Measurements from ENCODE around the gene USP19.
A peak's percentile ranks its signal among the peaks of the same experiment; 100 is the strongest.

The USP19 gene

DNA sequence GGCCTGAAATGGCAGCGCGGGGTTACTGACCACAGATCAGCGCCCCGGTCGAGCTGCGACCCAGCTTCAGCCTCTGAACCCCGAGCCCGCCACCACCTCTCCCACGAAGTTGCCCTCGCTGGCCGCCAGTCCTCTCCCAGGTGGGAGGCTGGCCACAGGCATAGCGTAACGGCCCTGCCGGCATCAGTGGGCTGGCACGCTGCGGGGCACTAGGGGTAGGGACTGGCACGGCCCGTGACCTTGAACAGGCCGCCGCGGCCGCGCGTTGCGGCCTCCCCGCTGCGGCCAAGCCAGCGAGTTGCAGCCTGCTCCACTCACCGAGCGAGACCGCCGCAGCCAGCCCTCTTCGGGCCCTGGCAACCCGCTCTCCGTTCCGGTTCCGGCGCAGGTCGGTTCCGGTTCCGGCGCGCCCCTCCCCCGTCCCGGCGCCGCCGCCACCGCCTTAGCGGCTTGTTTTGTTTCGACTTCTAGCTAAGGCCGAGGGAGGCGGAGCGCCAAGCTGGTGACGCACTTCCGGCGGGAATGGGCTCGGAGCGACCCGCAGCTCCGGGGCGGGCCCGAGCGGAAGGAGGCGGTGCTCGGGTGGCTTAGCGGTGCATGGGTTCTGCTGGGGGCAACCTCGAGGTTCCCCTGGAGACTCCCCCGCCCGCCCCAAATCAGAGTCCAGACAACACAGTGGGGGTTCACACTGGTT lies at the start of gene USP19:
TSS of gene USP19 (minus strand) at position 386 of the 694 bp plus-strand sequence. CDS start 1,678 bp downstream, outside the sequence.
- peak; percentile 88 for DNase-seq (ENCODE audit: low read depth)

GRCh38 chr3:49166752-49167556 lies 46.3 kb upstream of the USP19 start:
- no peak for DNase-seq (ENCODE audit: low read depth)

DNA sequence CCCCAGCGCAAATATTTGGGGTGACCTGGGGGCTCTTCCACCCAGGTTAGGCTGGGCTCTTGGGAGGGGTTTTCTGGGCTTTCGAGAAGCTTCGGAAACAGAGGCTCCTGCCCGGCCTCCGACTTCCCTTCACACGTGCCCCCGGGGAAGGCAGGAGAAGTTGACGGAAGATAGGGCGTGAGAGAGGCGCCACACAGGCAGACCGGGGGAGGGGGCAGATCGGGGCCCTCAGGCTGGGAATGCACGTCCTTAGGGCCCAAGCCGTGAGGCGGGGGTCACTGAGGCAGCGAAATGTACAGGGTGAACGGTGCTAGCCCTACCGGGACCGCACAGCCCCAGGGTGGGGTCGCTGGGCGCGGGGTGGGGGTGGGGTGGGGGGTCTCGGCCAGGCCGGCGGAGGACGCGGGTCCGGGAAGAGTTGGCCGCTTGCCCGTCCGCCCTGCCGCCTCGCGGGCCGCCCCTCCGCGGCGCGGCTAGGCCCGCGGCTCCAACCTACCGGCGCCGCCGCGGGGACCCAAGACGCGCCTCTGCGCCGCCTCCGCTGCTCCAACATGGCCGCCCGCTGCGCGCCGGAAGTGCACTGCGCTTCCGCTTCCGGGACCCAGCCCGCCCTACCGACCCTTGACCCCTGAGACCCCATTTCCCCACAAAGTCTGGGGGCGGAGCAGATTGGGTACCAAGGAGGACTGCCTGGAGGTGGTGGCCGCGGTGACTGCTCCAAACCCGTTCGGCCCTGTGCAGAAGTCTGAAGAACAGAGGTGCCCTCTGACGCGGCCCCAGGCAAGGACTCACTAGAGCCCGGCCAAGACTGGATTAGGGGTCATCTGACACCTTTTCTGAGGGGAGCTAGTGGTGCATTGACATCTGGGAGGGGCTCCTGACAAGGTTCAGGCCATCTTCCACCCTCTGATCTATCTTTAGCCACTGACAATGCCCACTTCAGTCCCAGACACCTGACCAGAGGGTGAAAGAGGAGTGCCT lies 45.4 kb upstream of the USP19 start, which contains the start of gene CCDC71:
TSS of gene CCDC71 (minus strand) at position 561 of the 981 bp plus-strand sequence. CDS start 2,123 bp downstream, outside the sequence.
- DNase-seq (ENCODE audit: low read depth): peak; percentile 65

GRCh38 chr3:49164983-49165720 lies 44.5 kb upstream of the USP19 start:
- no peak for DNase-seq (ENCODE audit: low read depth)

GRCh38 chr3:49163609-49164008 lies 43.0 kb upstream of the USP19 start:
- no peak for DNase-seq (ENCODE audit: low read depth)

DNA sequence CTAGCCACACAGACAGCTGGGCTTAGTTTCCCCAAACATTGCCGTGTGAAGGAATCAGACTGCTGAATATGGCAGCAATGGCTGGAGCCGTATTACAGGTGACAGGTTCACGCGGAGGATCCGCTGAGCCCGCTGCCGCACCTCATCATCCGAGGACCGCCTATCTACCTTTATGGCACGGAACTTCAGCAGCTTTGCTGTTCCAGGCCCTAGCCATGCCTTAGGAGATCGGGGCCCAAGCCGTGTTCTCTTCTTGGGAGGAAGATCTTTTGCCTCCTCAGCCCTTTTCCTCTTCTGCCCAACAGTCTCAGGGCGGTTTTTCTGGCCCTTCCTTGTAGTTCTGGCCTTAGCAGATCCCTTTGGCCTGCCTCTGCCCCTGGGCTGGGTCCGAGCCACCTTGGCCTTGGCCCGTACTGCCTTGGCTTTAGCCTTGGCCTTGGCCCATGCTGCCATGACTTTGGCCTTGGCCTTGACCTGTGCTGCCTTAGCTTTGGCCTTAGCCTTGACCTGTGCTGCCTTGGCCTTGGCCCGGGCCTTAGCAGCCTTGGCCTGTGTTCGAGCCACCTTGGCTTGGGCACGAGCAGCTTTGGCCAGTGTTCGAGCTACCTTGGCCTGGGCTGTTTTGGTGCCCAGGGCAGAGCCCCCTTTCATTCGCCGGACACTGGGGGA lies 42.3 kb upstream of the USP19 start:
- DNase-seq (ENCODE audit: low read depth): no peak

- no peak for DNase-seq (ENCODE audit: low read depth)
Observed at GRCh38 chr3:49161808-49162530, 41.3 kb upstream of the USP19 start.

DNA sequence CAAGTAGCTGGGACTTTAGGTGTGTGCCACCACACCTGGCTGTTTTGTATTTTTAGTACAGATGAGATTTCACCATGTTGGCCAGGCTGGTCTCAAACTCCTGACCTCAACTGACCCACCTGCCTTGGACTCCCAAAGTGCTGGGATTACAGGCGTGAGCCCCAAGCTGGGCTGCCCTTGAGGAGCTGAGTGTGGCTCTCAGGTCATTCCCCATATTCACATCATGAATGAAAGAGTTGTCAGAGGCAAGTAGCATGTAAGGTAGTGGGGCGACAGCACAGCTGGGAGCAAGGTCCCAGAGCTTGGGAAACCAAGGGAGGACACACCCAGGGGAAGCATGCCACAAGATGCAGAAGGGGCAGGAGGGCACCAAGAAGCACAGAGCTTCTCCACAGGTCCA lies 40.6 kb upstream of the USP19 start:
- no peak for DNase-seq (ENCODE audit: low read depth)

DNA sequence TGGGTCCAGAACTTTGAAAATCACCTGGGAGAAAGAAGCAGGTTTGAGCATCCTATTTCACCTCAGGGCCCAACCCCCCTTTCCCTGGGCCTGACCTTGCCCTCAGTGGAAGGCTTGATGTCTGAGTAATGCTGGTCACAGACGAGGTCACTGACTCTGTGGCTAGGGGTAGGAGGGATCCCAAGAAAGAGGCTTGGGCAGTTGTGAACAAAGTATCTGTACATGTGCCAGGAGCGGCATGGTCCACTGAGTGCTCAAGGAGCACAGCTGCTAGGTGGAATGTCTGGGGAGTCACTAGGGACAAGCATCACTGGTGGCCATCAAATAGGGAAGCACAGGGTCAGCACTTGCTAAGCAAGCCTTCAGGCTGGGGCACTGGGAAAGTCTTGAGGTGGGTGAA lies 38.2 kb upstream of the USP19 start:
- DNase-seq (ENCODE audit: low read depth): no peak

- DNase-seq (ENCODE audit: low read depth): no peak
Observed at GRCh38 chr3:49158103-49158709, 37.6 kb upstream of the USP19 start.

GRCh38 chr3:49157289-49157688 lies 36.7 kb upstream of the USP19 start:
- DNase-seq (ENCODE audit: low read depth): no peak

DNA sequence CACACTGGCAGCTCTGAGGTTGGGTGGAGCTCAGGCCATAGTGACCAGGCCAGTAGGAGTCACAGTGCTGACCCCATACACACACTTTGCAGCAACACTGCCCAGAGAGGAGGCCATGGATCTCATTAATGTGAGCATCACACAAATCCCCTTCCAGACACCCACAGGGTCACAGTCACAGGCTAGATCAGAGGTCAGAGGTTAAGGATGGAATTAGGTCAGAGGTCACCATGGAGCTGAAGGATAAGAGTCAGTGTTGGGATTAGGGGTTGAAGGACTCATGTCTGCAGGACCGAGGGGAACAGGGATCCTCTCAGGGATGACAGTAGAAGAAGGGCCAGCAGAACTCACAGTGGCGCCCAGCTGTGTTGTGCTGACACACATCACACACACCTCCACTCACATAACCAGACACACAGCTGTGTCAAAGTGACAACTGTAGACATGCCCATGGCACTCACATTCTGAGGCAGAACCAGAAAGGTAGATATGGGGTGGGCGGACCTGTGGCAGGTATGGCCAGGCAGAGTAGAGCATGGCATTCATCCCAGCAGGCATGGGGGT lies 32.8 kb upstream of the USP19 start:
- no peak for DNase-seq (ENCODE audit: low read depth)

- no peak for DNase-seq (ENCODE audit: low read depth)
Observed at GRCh38 chr3:49151610-49152009, 31.0 kb upstream of the USP19 start.

- DNase-seq (ENCODE audit: low read depth): no peak
Observed at GRCh38 chr3:49148159-49148558, 27.5 kb upstream of the USP19 start.

DNA sequence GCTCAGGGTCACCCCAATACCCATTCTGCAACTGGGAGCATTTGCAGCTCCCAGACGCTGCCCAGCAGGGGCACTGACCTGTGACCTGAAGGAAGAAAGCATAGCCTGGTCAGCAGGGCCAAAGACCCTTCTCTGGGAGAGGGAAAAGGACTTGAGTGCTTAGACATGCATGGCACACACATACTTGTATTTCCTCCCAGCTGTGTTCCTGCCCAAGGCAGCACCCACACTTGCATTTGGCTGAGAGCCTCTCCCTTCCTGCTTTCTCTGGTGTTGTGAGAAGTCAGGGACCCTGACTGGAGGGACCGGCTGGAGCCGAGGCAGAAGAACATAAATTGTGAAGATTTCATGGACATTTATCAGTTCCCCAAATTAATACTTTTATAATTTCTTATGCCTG lies 19.5 kb upstream of the USP19 start:
- no peak for DNase-seq (ENCODE audit: low read depth)

DNA sequence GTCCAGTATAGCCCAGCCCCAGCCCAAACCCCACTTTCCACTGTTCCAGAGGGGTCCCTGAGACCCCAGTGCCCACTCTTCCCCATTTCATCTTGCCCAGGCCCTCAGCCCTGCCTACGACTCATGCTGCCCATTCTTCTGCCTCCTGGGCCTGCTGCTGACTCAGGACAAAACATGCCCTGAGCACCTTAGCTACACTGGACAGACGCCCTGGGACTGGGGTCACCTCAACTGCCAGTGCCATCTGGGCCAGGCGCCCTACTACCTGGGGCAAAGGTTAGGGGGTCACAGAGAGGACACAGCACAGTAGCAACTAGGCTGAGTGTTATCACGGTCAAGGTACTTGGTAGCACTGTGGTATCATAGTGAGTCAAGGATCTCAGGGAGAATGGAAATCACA lies 14.9 kb upstream of the USP19 start:
- DNase-seq (ENCODE audit: low read depth): no peak

GRCh38 chr3:49134471-49135265 lies 14.0 kb upstream of the USP19 start:
- no peak for DNase-seq (ENCODE audit: low read depth)

DNA sequence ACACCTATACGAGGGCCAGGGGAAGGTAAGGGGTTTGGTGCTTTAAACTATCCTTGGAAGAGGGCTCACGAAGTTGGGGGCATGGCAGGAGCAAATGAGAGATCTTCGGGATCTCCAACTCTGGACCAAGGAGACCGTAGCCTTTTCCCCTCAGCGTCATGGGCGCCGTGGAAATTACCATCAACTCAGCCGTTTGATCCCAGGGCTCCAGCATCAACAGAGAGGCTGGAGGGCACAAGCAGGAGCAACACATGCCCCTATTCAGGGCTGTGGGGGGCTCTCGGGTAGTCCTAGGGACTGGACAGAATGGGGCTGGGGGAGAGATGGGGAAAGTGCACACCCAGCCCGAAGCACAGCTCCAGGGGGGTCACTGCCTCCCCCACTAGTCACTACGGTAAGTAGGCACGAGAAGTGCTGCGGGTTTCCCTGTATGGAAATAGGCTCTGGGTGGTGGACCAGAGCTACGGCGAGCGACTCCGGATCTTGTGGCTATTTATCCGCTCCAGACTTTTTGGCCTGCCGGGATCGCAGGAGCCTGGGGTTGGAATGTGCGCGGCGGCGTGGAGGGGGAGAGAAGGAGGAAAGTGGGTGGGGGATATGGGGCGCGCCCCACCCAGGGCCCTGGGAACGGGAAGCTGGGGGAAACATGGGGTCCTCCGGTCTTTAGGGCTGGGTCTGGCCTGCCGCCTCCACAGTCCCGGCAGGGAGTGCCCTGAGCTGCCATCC lies 12.8 kb upstream of the USP19 start:
- DNase-seq (ENCODE audit: low read depth): peak; percentile 53
